GM15510 (cell line): ENCODE measurements around the gene CCL28.

ENCODE experiments used
- POLR2A ChIP-seq: IDR thresholded peaks from 3 replicates; pipeline ENCODE4 v1.6.1; 2011; ENCODE audit warnings: borderline replicate concordance; ENCODE audit not compliant: insufficient read length; ENCODE audit errors: extremely low read depth

Gene CCL28

GRCh38 chr5:43367909-43368669 lies 44.1 kb downstream of the CCL28 start:
- no peak for TF ChIP-seq POLR2A

- TF ChIP-seq POLR2A, result no peak
These were observed 44.7 kb downstream of the CCL28 start for GRCh38 chr5:43367453-43367852.

DNA sequence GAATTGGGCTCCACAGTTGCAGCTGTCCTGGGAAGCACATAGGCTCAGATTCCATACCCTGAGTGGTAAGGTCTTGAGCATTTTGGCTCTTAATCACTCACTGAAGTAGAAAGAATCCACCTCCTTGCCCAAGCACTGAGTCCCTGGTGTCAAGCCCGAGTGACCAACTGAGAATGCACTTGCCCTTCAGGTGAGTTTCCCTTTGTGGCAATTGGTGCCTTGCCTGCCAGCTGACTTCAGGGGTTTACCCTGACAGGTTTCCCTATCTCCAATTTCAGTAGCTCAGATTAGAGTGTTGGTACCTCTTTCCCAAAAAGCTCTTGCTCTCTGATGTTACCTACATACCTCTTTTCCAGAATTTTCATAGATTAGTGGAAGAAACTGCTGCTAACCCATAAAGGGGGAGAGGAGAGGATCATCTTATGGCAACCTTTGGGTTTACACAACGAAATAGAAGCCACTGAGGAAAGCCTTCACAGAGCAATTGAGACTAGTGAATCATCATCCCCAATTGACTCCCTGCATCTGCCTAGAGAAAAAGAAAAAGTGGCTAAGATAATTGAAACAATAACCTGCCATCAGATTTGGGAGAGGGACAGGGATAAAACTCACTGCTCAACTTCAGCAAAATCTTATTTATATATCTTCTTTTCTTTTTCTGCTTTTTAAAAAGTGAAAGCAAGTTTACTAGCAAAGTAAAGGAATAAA lies 48.6 kb downstream of the CCL28 start:
- TF ChIP-seq POLR2A, result no peak

DNA sequence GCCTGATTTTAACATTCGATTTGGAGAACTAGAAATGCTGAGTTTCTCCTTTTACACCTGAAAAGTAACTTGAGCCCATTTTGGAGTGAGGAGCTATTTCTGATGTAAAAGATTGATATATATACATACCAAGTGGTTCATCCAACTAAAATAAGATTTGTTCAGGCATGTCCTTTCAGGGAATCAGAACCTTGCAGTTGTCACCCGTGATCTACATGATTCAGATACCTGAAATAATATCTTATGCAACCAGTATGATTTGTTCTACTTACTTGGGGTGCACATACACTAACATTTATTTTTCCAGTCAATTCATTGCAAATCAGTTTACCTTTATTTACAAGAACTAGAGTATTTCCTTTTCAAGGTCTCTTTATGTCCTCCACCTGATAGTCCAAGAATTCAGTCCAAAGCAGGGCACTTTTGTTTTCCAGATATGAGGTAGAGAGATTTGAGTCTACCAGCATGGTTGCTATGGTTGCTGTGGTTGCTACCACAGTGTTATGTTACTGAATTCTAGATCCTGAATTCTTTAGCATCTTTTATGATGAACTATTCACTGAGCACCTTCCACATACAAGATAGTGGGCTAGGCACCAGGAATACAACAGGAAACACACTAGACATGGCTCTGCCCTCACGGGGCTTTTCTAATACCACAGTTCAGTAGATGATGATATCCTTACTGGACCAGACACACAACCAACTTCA lies 49.3 kb downstream of the CCL28 start:
- no peak for TF ChIP-seq POLR2A

GRCh38 chr5:43358726-43359125 lies 53.5 kb downstream of the CCL28 start:
- TF ChIP-seq POLR2A, result no peak

DNA sequence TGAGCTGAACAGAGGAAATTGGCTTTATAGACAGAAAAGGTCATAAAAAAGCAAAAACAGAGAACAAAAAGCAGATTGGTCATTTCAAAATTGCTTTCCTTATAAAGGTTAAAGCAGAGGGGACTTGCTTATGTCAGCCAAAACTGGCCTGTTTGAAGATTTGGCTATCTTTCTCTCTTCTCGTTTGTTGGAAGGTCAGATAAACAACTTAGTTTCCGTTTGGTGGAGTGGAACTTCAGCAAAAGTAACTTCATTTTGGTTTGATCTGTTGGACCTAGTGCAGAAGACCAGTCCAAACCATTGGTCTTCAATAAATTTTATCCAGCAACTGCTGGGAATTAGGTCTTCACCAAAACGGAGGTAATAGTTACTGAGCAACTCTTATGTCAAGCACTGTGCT lies 53.9 kb downstream of the CCL28 start:
- no peak for TF ChIP-seq POLR2A

GRCh38 chr5:43357878-43358281 lies 54.3 kb downstream of the CCL28 start:
- no peak for TF ChIP-seq POLR2A

DNA sequence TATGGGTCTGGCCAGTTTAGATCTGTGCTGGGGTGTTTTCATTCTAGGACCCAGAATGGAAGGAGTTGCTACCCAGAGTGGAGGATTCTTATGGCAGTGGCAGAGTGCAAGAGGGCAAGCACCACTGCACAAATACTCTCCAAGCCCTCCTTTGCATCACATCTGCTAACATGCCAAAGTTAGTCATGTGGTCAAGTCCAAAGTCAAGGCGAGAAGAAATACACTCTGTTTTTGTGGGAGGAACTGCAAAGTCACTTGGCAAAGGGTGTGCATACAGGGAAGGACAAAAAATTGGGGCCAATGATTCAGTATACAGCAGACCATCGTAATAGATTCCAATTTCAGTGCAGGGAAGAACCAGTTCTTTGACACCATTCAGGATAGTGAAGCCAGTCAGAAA lies 55.1 kb downstream of the CCL28 start:
- TF ChIP-seq POLR2A, result no peak

DNA sequence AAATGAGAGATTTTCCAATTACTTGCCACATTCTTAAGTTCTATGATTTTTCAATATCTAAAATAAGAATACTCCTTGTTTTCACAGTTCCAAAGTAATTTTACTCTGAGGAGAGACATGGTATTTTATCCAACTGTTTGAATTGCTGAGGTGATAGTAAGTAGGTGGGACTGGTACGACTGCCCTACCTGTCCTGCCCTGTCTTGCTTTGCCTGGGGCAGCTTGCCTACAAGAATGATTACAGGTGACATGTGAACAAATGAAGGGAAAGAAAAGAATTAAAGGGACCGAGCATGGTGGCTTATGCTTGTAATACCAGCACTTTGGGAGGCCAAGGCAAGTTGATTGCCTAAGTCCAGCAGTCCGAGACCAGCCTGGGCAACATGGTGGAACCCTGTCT lies 57.4 kb downstream of the CCL28 start:
- no peak for TF ChIP-seq POLR2A

GRCh38 chr5:43353668-43354067 lies 58.5 kb downstream of the CCL28 start:
- TF ChIP-seq POLR2A, result no peak

- TF ChIP-seq POLR2A, result no peak
These were observed 59.3 kb downstream of the CCL28 start for GRCh38 chr5:43352915-43353314.

DNA sequence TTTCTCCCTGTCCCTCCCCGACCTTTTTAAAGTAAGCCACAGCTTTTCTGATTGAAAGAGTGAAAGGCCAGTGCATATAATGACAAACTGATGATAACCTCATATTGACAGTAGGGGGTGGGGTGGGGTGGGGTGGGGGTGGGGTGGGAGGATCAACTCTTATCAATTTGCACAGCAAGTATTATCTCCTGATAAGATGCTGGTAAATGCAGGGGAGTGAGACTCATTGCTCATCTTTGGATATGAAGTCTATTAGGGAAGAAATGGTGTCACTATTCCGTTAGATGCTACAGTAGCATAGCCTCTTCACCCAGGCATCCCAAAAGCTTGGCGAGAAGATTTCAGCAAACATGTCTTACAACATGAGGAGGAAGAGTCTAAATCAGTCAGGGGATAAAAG lies 60.1 kb downstream of the CCL28 start:
- TF ChIP-seq POLR2A, result no peak

DNA sequence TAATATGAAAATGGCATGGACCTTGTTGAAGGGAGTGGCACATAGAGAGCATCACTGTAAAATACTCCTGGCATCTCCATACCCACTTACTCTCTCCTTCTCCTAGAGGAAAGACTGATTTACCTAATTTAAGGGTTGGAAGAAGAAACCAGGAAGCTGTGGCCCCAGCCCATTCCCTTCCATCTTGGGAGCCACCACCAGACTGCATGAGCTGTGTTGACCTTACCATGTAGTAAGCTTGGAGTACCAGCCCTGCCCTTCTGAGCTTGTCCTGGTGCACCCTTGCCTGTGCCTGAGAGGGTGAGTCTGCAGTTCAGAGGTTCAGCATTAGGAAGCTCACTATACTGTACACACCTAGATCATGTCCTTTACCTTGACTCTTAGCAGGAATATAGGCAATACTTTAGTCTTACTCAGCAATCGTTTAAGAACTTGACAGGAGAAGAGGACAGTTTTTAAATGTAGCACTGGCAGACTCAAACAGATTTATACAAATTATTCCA lies 63.3 kb downstream of the CCL28 start:
- TF ChIP-seq POLR2A, result no peak

- TF ChIP-seq POLR2A, result no peak
These were observed 64.0 kb downstream of the CCL28 start for GRCh38 chr5:43348207-43348606.

DNA sequence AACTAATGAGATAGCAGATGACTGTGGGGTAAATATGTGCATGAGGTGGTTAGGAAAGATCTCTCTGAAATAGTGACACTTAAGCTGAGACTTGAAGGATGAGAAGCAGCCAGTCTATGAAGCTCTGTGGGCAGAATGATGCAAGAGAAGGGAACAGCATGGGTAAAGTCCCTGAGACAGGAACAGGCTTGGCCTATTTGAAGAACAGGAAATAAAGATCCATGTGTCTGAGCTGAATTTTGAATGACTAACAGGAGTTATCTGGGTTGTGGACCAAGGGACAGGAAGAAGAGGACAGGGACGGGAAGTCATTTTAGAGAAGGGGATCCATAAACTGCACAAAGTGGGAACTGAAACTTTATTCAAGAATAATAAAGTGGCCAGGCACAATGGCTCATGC lies 73.3 kb downstream of the CCL28 start:
- TF ChIP-seq POLR2A, result no peak

DNA sequence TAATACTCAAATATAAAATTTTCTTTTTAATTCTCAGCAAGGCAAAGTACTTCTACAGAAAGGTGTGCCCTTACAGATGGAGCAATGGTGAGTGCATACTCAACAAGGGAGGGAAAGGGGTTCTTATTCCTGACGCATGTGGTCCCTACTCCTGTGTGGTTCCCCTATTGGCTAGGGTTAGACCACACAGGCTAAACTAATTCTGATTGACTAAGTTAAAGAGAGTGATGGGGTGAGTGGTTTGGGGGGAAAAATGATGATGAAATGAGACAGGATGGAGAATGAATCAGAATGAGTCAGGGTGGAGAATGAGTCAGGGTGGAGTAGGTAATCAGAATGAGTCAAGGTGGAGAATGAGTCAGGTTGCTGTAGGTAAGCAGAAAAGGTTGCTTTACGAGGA lies 76.0 kb downstream of the CCL28 start:
- no peak for TF ChIP-seq POLR2A

DNA sequence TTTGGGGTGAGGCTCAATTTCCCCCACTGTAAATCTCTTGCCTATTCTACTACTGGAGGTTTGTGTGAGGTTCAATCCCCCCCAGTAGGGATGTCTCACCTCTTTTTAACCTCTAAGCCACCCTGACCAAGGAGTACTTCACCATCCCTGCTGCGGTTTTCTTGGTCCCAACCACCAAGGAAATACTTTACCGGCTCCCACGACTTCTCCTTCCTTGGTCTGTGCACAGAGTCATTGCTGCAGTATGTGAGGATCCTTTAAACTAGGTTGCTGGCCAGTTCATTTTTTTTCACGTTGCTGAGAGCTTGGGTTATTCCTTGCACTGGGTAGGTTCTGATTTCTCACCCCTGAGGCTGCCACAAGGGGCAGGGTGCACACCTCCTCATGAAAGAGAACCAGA lies 76.5 kb downstream of the CCL28 start:
- no peak for TF ChIP-seq POLR2A

DNA sequence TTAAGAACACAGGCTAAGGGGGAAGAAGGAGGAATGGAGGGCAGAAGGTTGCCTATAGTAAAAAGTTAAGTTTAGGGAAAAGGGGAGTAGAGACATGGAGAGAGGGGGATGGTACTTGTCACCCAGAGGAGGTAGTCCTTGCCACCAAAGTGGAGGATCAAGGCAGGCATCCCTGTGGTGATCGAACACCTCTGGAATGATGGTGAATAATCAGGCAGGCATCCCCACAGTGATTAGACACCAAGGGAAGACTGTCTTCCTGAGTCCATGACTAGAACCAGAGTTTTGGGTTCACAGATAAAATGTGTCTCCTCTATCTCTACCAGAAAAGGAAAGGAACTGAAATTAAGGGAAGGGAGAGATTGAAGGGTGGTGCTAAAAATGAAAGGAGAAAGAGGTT lies 79.8 kb downstream of the CCL28 start:
- no peak for TF ChIP-seq POLR2A
